Measurements from ENCODE around the gene LRP1B.
A peak's percentile ranks its signal among the peaks of the same experiment; 100 is the strongest.
"Not testable (repeated sequence)": the region's sequence is repeated elsewhere in the genome, so short reads cannot be mapped to it uniquely, and the experiment has no call there.

Gene LRP1B

GRCh38 chr2:141015341-141016047 is 1115.3 kb downstream of the LRP1B start:
- DNase-seq (ENCODE audit: low spot score) = no peak

GRCh38 chr2:141003967-141004657 is 1126.7 kb downstream of the LRP1B start:
- DNase-seq (ENCODE audit: low spot score) = no peak

- DNase-seq (ENCODE audit: low spot score) = no peak
These were observed 1129.1 kb downstream of the LRP1B start for GRCh38 chr2:141001750-141002149.

- DNase-seq (ENCODE audit: low spot score) = no peak
These were observed 1132.2 kb downstream of the LRP1B start for GRCh38 chr2:140998577-140998976.

- no peak for DNase-seq (ENCODE audit: low spot score)
These were observed 1132.8 kb downstream of the LRP1B start for GRCh38 chr2:140998017-140998416.

GRCh38 chr2:140994856-140995255 is 1136.0 kb downstream of the LRP1B start:
- DNase-seq (ENCODE audit: low spot score) = no peak

GRCh38 chr2:140990416-140990815 is 1140.4 kb downstream of the LRP1B start:
- DNase-seq (ENCODE audit: low spot score) = no peak

GRCh38 chr2:140988597-140988996 is 1142.2 kb downstream of the LRP1B start:
- DNase-seq (ENCODE audit: low spot score) = no peak

- no peak for DNase-seq (ENCODE audit: low spot score)
These were observed 1144.4 kb downstream of the LRP1B start for GRCh38 chr2:140986456-140986855.

GRCh38 chr2:140975237-140975636 is 1155.6 kb downstream of the LRP1B start:
- DNase-seq (ENCODE audit: low spot score) = no peak

GRCh38 chr2:140972724-140973123 is 1158.1 kb downstream of the LRP1B start:
- no peak for DNase-seq (ENCODE audit: low spot score)

- not testable (repeated sequence) for DNase-seq (ENCODE audit: low spot score)
These were observed 1166.5 kb downstream of the LRP1B start for GRCh38 chr2:140964324-140964723.

- DNase-seq (ENCODE audit: low spot score) = no peak
These were observed 1180.9 kb downstream of the LRP1B start for GRCh38 chr2:140949932-140950331.

GRCh38 chr2:140947236-140947635 is 1183.6 kb downstream of the LRP1B start:
- DNase-seq (ENCODE audit: low spot score) = no peak

GRCh38 chr2:140943867-140944266 is 1186.9 kb downstream of the LRP1B start:
- no peak for DNase-seq (ENCODE audit: low spot score)

- DNase-seq (ENCODE audit: low spot score) = no peak
These were observed 1188.5 kb downstream of the LRP1B start for GRCh38 chr2:140942284-140942683.

GRCh38 chr2:140929849-140930248 is 1201.0 kb downstream of the LRP1B start:
- no peak for DNase-seq (ENCODE audit: low spot score)

- DNase-seq (ENCODE audit: low spot score) = no peak
These were observed 1212.4 kb downstream of the LRP1B start for GRCh38 chr2:140918426-140918825.

GRCh38 chr2:140916410-140916809 is 1214.4 kb downstream of the LRP1B start:
- no peak for DNase-seq (ENCODE audit: low spot score)

GRCh38 chr2:140910683-140911082 is 1220.1 kb downstream of the LRP1B start:
- no peak for DNase-seq (ENCODE audit: low spot score)

GRCh38 chr2:140905083-140905781 is 1225.6 kb downstream of the LRP1B start:
- no peak for DNase-seq (ENCODE audit: low spot score)

- DNase-seq (ENCODE audit: low spot score) = no peak
These were observed 1235.4 kb downstream of the LRP1B start for GRCh38 chr2:140895378-140895777.

- peak; percentile 0 for DNase-seq (ENCODE audit: low spot score)
These were observed 1237.1 kb downstream of the LRP1B start for GRCh38 chr2:140893685-140894084.
